Lung (tissue), 12 donors: ENCODE measurements around the gene PNPLA2. TPM values are rescaled to one million over a fixed set of nuclear protein-coding genes. Genes with fewer than 3 reads are reported as not detected.

Experiments used
- ATAC-seq: fragments of 200-7000 bp; cut with Tn5 transposase; one replicate; pipeline ENCODE4 v1.9.1; 2020; ENCODE audit warnings: moderate number of reproducible peaks; ENCODE audit not compliant: insufficient read depth, low FRiP score
- DNase-seq, 3 donors: peaks; one replicate each; pipeline ENCODE4 v3.0.0-alpha.2; 2013 to 2017
- H3K27ac ChIP-seq, 2 donors: one replicate each; pipeline ENCODE4 v1.5.1; 2013; ENCODE audit warnings: mild to moderate bottlenecking in 2 of 2, moderate library complexity in 2 of 2, control low read depth in 1 of 2, inconsistent platforms in 1 of 2, low read depth in 1 of 2, low read length in 1 of 2
- H3K27me3 ChIP-seq, 3 donors: one replicate each; pipeline ENCODE4 v1.5.1; 2013; ENCODE audit warnings: low read length in 2 of 3; ENCODE audit not compliant: control insufficient read depth in 3 of 3, insufficient read depth in 3 of 3
- H3K36me3 ChIP-seq, 4 donors: one replicate each; pipeline ENCODE4 v1.5.1; 2013; ENCODE audit warnings: low read length in 4 of 4, mild to moderate bottlenecking in 1 of 4, moderate library complexity in 1 of 4; ENCODE audit not compliant: control insufficient read depth in 4 of 4, insufficient read depth in 4 of 4
- H3K4me1 ChIP-seq, 5 donors: one replicate each; pipeline ENCODE4 v1.5.1; 2013; ENCODE audit warnings: low read length in 5 of 5, mild to moderate bottlenecking in 2 of 5, moderate library complexity in 1 of 5; ENCODE audit not compliant: control insufficient read depth in 5 of 5, insufficient read depth in 5 of 5
- H3K4me3 ChIP-seq: one replicate; pipeline ENCODE4 v1.5.1; 2013; ENCODE audit warnings: mild to moderate bottlenecking, control low read depth, moderate library complexity
- H3K9ac ChIP-seq, 2 donors: one replicate each; pipeline ENCODE4 v1.5.1; 2013; ENCODE audit warnings: low read length in 2 of 2, control low read depth in 1 of 2; ENCODE audit not compliant: insufficient read depth in 1 of 2
- H3K9me3 ChIP-seq, 4 donors: one replicate each; pipeline ENCODE4 v1.5.1; 2013; ENCODE audit warnings: low read length in 3 of 4, mild to moderate bottlenecking in 1 of 4, moderate library complexity in 1 of 4; ENCODE audit not compliant: control insufficient read depth in 4 of 4, insufficient read depth in 3 of 4
- WGBS, 2 donors: extraction: QIAGEN DNeasy Blood & Tissue Kit; methylation state at CpG; one replicate each; pipeline ENCODE4 v1.1.7; 2013; 5-methylcytosine and 5-hydroxymethylcytosine counted together
- polyA plus RNA-seq, 2 donors: library from polyadenylated mRNA; stranded (reverse); fragments of 200-250 nt; gene quantifications; one replicate each; pipeline ENCODE4 v1.2.1, GENCODE V29; 2013
- total RNA-seq, 2 donors: library from RNA; depleted of rRNA in 1 of 2; stranded (reverse); fragments of >200 nt in 1 of 2; gene quantifications; one replicate each; pipeline ENCODE4 v1.2.1, GENCODE V29; 2014 to 2021
- TF ChIP-seq, protein P1 (sequence below): IDR thresholded peaks from 2 replicates; pipeline ENCODE4 v1.5.1; 2012; ENCODE audit warnings: mild to moderate bottlenecking; ENCODE audit errors: control extremely low read depth, extremely low read depth
- donor health status: control.
- donor health status: control.
- donor health status: Bipolar disorder and iron deficiency.
- donor health status: healthy.
- donor health status: DM: yes; HTN: yes; CAD: no.

PNPLA2 gene
- total and polyA plus RNA-seq, 4 donors, result 65.1 to 160 (median 84.2) TPM

- TF ChIP-seq, protein P1, sequence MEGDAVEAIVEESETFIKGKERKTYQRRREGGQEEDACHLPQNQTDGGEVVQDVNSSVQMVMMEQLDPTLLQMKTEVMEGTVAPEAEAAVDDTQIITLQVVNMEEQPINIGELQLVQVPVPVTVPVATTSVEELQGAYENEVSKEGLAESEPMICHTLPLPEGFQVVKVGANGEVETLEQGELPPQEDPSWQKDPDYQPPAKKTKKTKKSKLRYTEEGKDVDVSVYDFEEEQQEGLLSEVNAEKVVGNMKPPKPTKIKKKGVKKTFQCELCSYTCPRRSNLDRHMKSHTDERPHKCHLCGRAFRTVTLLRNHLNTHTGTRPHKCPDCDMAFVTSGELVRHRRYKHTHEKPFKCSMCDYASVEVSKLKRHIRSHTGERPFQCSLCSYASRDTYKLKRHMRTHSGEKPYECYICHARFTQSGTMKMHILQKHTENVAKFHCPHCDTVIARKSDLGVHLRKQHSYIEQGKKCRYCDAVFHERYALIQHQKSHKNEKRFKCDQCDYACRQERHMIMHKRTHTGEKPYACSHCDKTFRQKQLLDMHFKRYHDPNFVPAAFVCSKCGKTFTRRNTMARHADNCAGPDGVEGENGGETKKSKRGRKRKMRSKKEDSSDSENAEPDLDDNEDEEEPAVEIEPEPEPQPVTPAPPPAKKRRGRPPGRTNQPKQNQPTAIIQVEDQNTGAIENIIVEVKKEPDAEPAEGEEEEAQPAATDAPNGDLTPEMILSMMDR, result no peak
- Histone ChIP-seq H3K27me3 (no peaks in the 10 kb centered on the region), H3K4me1 (peaks cover 0 to 22% (median 15%) of the 10 kb centered on the region in 5 donors), H3K9ac (peak overlapping the region; percentile 28 to 87), H3K4me3 (peak overlapping the region; percentile 49), H3K9me3 (no peaks in the 10 kb centered on the region), H3K36me3 (peaks cover 0 to 38% (median 7%) of the 10 kb centered on the region in 4 donors), H3K27ac (peak overlapping the region; percentile 14 to 83)
- 3 to 4% methylated on average over 23 to 26 of the region's 26 CpGs for WGBS, 2 donors
- ATAC-seq (peak; percentile 39), DNase-seq (peak; percentile 82 to 90 (median 86))
Measured at GRCh38 chr11:795634-796564, 22.8 kb upstream of the PNPLA2 start.

DNA sequence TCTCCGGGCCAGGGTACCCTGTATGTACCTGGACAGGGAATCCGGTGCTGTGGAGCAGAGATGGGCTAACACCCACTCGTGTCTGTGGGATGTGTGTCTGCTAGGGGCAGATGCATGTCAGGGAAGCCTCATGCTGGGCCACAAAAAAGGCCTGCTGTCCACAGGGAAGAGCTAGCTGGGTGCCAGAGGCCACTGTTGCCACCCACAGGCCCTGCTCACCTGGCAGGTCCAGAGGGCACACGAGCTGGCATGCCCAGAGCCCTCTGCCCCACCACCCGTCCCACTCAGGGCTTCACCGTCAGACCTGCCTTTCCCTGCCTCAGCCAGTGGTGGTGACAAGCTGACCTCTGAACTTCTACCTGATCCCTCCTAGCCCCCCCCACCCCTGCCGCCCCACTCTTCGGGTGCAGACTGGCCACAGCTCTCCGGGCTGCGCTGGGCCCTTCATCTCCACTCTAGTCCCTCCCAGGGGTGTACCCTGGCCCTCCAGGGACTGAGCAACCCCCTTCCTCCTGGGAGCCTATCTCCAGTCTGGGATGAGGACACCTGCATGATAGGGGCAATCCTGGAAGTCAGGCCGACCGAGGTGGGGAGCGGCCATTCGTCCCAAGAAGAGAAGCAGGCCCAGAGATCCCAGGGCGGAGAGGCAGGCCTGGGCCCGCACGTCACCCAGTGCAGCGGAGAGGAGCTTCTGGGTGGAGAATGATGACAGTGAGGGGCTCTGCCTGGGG is 22.0 kb upstream of the PNPLA2 start:
- Histone ChIP-seq H3K36me3 (peaks cover 0 to 36% (median 6%) of the 10 kb centered on the region in 4 donors), H3K4me1 (peaks cover 0 to 22% (median 15%) of the 10 kb centered on the region in 5 donors), H3K27me3 (no peaks in the 10 kb centered on the region), H3K9me3 (no peaks in the 10 kb centered on the region), H3K9ac (peak overlapping the region in 1 of 2 donors; percentile 87), H3K4me3 (peak overlapping the region; percentile 48), H3K27ac (peak overlapping the region; percentile 17 to 83)
- no peak for ATAC-seq
- TF ChIP-seq, protein P1, result no peak
- WGBS, 2 donors, result 22 to 32% methylated on average over 18 of the region's 18 CpGs
- DNase-seq, result no peak

- WGBS, 2 donors, result 0% methylated on average over 42 to 57 of the region's 57 CpGs
- Histone ChIP-seq H3K9me3 (no peaks in the 10 kb centered on the region), H3K36me3 (peaks cover 0 to 31% (median 6%) of the 10 kb centered on the region in 4 donors), H3K9ac (peak overlapping the region in 1 of 2 donors; percentile 8), H3K4me1 (peaks cover 0 to 22% (median 15%) of the 10 kb centered on the region in 5 donors), H3K4me3 (peak overlapping the region; percentile 48), H3K27me3 (no peaks in the 10 kb centered on the region), H3K27ac (peak overlapping the region; percentile 17 to 83)
- TF ChIP-seq, protein P1, result no peak
- ATAC-seq (peak; percentile 60), DNase-seq (peak; percentile 89)
Measured at GRCh38 chr11:797296-798092, 21.2 kb upstream of the PNPLA2 start.
